Fibroblast of the aortic adventitia (primary cell): ENCODE measurements around the gene SART3. TPM values are rescaled to one million over a fixed set of nuclear protein-coding genes. Genes with fewer than 3 reads are reported as not detected.

Experiments
- DNase-seq: peaks from one replicate; pipeline ENCODE4 v3.0.0-alpha.2; 2010; ENCODE audit warnings: low read depth
- H3K4me3 ChIP-seq: 2 replicates; pipeline ENCODE4 v1.5.1; 2011; ENCODE audit warnings: low read depth, mild to moderate bottlenecking, control low read depth, low read length, moderate library complexity
- CTCF ChIP-seq: IDR thresholded peaks from 2 replicates; pipeline ENCODE4 v1.5.1; 2011; ENCODE audit warnings: mild to moderate bottlenecking, low read length, control low read depth, inconsistent platforms; ENCODE audit not compliant: insufficient read depth
- total RNA-seq: library from RNA; depleted of rRNA; stranded (reverse); fragments of >200 nt; gene quantifications from 2 replicates; pipeline ENCODE4 v1.2.3, GENCODE V29; 2012; ENCODE audit warnings: low replicate concordance

SART3 gene
- total RNA-seq, 1 donor, result 46.6 TPM

GRCh38 chr12:108477055-108477880 is 83.7 kb downstream of the SART3 start:
- no peak for DNase-seq
- no peak for TF ChIP-seq CTCF
- no peak overlapping the region for H3K4me3 ChIP-seq

DNA sequence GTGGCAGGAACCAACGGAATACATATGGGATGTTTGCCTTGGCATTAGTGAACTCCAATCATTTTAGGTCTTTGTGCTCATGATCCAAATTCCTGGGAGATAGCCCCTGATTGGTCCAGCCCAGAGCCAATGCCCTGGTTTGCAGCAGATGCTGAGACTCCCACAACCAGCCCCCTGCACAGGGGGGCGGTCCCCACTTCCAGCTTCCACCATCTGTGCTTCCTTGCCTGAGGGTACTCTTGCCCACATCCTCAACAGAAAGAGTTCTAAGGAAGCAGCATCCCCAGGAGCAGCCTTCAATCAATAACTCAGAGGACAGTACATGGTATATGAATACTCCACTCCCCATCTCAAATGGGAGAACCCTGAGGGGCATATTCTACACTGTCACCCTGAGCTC is 85.6 kb downstream of the SART3 start:
- no peak overlapping the region for H3K4me3 ChIP-seq
- DNase-seq, result no peak
- no peak for TF ChIP-seq CTCF

DNA sequence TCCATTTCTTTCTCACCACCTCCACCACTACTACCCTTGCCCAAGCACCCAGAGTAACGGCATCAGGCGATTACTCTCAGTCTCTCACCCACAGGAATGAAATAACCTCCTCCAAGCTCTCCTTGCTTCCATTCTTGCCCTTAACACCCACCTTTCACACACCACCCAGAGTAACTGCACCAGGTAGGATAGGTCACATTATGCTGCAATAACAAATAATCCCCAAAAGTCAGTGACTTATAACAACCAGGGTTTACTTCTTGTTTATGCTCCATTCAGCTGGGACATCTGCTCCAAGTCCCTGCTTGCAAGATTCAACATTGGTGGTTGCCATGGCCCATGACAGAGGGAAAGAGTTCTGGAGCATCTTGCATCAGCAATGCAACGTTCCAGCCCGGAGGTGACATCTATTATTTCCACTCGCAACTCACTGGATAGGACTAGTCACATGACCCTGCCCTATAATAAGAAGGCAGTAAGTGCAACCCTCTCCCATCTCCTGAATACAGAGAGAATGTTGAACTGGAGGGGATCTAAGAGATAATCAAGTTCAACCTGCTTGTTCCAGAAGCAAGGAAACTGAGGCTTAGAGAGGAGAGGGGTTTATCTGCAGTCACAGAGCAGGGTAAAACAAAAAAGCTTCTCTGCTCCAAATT is 87.4 kb downstream of the SART3 start:
- H3K4me3 ChIP-seq, result no peak overlapping the region
- TF ChIP-seq CTCF, result no peak
- no peak for DNase-seq

Other genes with a start within 250 kb of the SART3 start
- gene CMKLR1, start 221.9 kb downstream of the SART3 start, total RNA-seq, result 0.54 TPM in 1 of 2 replicates, not detected in the other
- 7.6 and 11.6 TPM in 2 replicates for gene FICD, start 45.9 kb downstream of the SART3 start, total RNA-seq
- 136 TPM in 2 replicates for gene ISCU, start 1.4 kb upstream of the SART3 start, total RNA-seq
- gene TMEM119, start 36.9 kb upstream of the SART3 start, total RNA-seq, result 58.4 and 164 TPM in 2 replicates
- gene SELPLG, start 72.7 kb upstream of the SART3 start, total RNA-seq, result 0.57 and 1.5 TPM in 2 replicates
- 202 and 234 TPM in 2 replicates for gene CORO1C, start 170.3 kb upstream of the SART3 start, total RNA-seq